Inflammatory macrophage treated with lipopolysaccharide for 4 hours (primary cell): ENCODE data around the gene ELAPOR2.
"Not testable (repeated sequence)": the region's sequence is repeated elsewhere in the genome, so short reads cannot be mapped to it uniquely, and the experiment has no call there.

Experiments
- DNase-seq: peaks from one replicate; pipeline ENCODE4 v3.0.0-alpha.2; 2020

ELAPOR2 gene

GRCh38 chr7:87059525-87060287, at the start of gene ELAPOR2:
TSS of gene ELAPOR2 (minus strand) at chr7:87059654. CDS start at chr7:87059513, 141 bp downstream.
- peak; percentile 18 for DNase-seq

- no peak for DNase-seq
These were observed 48.7 kb upstream of the ELAPOR2 start for GRCh38 chr7:87107949-87108776.

GRCh38 chr7:87106974-87107612, 47.6 kb upstream of the ELAPOR2 start:
- no peak for DNase-seq

- no peak for DNase-seq
These were observed 45.9 kb upstream of the ELAPOR2 start for GRCh38 chr7:87105401-87105800.

GRCh38 chr7:87100326-87100725, 40.9 kb upstream of the ELAPOR2 start:
- no peak for DNase-seq

- DNase-seq: not testable (repeated sequence)
These were observed 37.9 kb upstream of the ELAPOR2 start for GRCh38 chr7:87097375-87097774.

GRCh38 chr7:87094322-87094721, 34.9 kb upstream of the ELAPOR2 start:
- DNase-seq: no peak

- no peak for DNase-seq
These were observed 33.2 kb upstream of the ELAPOR2 start for GRCh38 chr7:87092568-87093091.

- DNase-seq: no peak
These were observed 32.1 kb upstream of the ELAPOR2 start for GRCh38 chr7:87091487-87092066.

GRCh38 chr7:87083865-87084519, 24.5 kb upstream of the ELAPOR2 start:
- no peak for DNase-seq

- no peak for DNase-seq
These were observed 23.2 kb upstream of the ELAPOR2 start for GRCh38 chr7:87082675-87083074.

GRCh38 chr7:87075671-87076404, 16.4 kb upstream of the ELAPOR2 start:
- no peak for DNase-seq

GRCh38 chr7:87067788-87068187, 8.3 kb upstream of the ELAPOR2 start:
- DNase-seq: no peak

GRCh38 chr7:87060288-87060537, 759 bp upstream of the ELAPOR2 start:
- no peak for DNase-seq

- DNase-seq: no peak
These were observed 520 bp downstream of the ELAPOR2 start for GRCh38 chr7:87058744-87059524.

- no peak for DNase-seq
These were observed 2.2 kb downstream of the ELAPOR2 start for GRCh38 chr7:87057210-87057609.

GRCh38 chr7:87056346-87056745, 3.1 kb downstream of the ELAPOR2 start:
- no peak for DNase-seq

- no peak for DNase-seq
These were observed 10.6 kb downstream of the ELAPOR2 start for GRCh38 chr7:87048839-87049238.

GRCh38 chr7:87046456-87046855, 13.0 kb downstream of the ELAPOR2 start:
- no peak for DNase-seq

GRCh38 chr7:87044713-87045112, 14.7 kb downstream of the ELAPOR2 start:
- not testable (repeated sequence) for DNase-seq

- DNase-seq: not testable (repeated sequence)
These were observed 17.9 kb downstream of the ELAPOR2 start for GRCh38 chr7:87041586-87041985.
